ENCODE measurements around the gene VCX3B. TPM values are rescaled to one million over a fixed set of nuclear protein-coding genes. Genes with fewer than 3 reads are reported as not detected.
"Not testable (repeated sequence)": the region's sequence is repeated elsewhere in the genome, so short reads cannot be mapped to it uniquely, and the experiment has no call there.

The VCX3B gene
- total RNA-seq: not detected
- total RNA-seq (2013): not detected

DNA sequence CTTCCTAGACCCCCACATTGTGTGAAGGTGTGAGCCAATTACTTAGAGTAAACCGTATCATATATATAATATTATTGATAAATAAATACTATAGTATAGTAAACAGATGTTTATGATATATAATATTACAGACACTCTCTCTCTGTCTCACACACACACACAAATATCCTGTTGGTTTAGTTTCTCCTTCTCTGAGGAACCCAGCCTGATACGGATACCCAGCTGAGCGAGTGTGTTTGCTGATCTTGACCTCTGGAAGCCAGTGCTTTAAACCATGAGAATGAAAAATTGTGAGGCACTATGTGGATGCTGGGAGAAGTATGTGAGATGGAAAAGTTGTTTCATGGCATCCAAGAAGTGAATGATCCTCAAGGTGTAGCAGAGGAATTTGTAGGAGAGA is at the start of gene VCX3B:
Gene VCX3B, plus strand, starts transcription at position 301 of the 400 bp plus-strand sequence. CDS start 621 bp downstream, outside the sequence.
- ATAC-seq; H3K4me1 ChIP-seq (ENCODE audit: control insufficient read depth, insufficient read depth, low read length); H3K9me3 ChIP-seq (ENCODE audit: control insufficient read depth, insufficient read depth, low read length); H3K36me3 ChIP-seq (ENCODE audit: control insufficient read depth, insufficient read depth, low read length); H3K27me3 Mint-ChIP-seq (ENCODE audit: low read depth in 2 of 2); DNase-seq; H3K27ac Mint-ChIP-seq; H3K4me3 ChIP-seq (ENCODE audit: low read length); H3K27ac ChIP-seq (ENCODE audit: low read length); H3K9me3 Mint-ChIP-seq; H3K27me3 ChIP-seq (ENCODE audit: control insufficient read depth, insufficient read depth, low read length); H3K4me3 Mint-ChIP-seq; H3K4me1 Mint-ChIP-seq; H3K36me3 Mint-ChIP-seq: not testable (repeated sequence)
- no CpG with 5 or more reads among the region's 3 CpGs for WGBS (ENCODE audit: insufficient coverage)
- intact Hi-C loops (cut with micrococcal nuclease): loop anchor here (10.0 kb wide), 1 partner anchor 1930 kb away; the partner anchor contains the start of gene VCX3A

GRCh38 chrX:8418301-8418700 is 46.3 kb upstream of the VCX3B start:
- H3K27me3 Mint-ChIP-seq (ENCODE audit: low read depth in 2 of 2): no peaks in the 10 kb centered on the region
- H3K27ac ChIP-seq (ENCODE audit: low read length): no peak overlapping the region
- peaks cover 6% of the 10 kb centered on the region in 2 donors for H3K9me3 Mint-ChIP-seq
- intact Hi-C loops (cut with micrococcal nuclease): no loop called here
- H3K4me1 Mint-ChIP-seq: no peaks in the 10 kb centered on the region
- DNase-seq (no peak), ATAC-seq (no peak)
- H3K4me1 ChIP-seq (ENCODE audit: control insufficient read depth, insufficient read depth, low read length): no peaks in the 10 kb centered on the region
- no peaks in the 10 kb centered on the region for H3K36me3 Mint-ChIP-seq
- H3K27me3 ChIP-seq (ENCODE audit: control insufficient read depth, insufficient read depth, low read length): no peaks in the 10 kb centered on the region
- H3K27ac Mint-ChIP-seq: no peak overlapping the region
- WGBS (ENCODE audit: insufficient coverage): 100% methylated on average over 2 of the region's 4 CpGs
- no peak overlapping the region for H3K4me3 Mint-ChIP-seq
- no peak overlapping the region for H3K4me3 ChIP-seq (ENCODE audit: low read length)
- H3K9me3 ChIP-seq (ENCODE audit: control insufficient read depth, insufficient read depth, low read length): peaks cover 4% of the 10 kb centered on the region
- TF ChIP-seq CTCF (IDR thresholded peaks at IDR 0.05): no peak
- no peaks in the 10 kb centered on the region for H3K36me3 ChIP-seq (ENCODE audit: control insufficient read depth, insufficient read depth, low read length)

- no peak overlapping the region for H3K27ac Mint-ChIP-seq
- no CpG with 5 or more reads among the region's 1 CpG for WGBS (ENCODE audit: insufficient coverage)
- Histone ChIP-seq H3K4me1 (ENCODE audit: control insufficient read depth, insufficient read depth, low read length) (no peaks in the 10 kb centered on the region), H3K27me3 (ENCODE audit: control insufficient read depth, insufficient read depth, low read length) (no peaks in the 10 kb centered on the region), H3K36me3 (ENCODE audit: control insufficient read depth, insufficient read depth, low read length) (no peaks in the 10 kb centered on the region), H3K4me3 (ENCODE audit: low read length) (no peak overlapping the region), H3K27ac (ENCODE audit: low read length) (no peak overlapping the region), H3K9me3 (ENCODE audit: control insufficient read depth, insufficient read depth, low read length) (no peaks in the 10 kb centered on the region)
- H3K36me3 Mint-ChIP-seq: no peaks in the 10 kb centered on the region
- no peak for ATAC-seq
- peaks cover 5 to 10% of the 10 kb centered on the region in 2 donors for H3K9me3 Mint-ChIP-seq
- H3K4me3 Mint-ChIP-seq: no peak overlapping the region
- intact Hi-C loops (cut with micrococcal nuclease): no loop called here
- no peak for DNase-seq
- no peaks in the 10 kb centered on the region for H3K4me1 Mint-ChIP-seq
- H3K27me3 Mint-ChIP-seq (ENCODE audit: low read depth in 2 of 2): no peaks in the 10 kb centered on the region
- TF ChIP-seq CTCF (IDR thresholded peaks at IDR 0.05): no peak
Measured at GRCh38 chrX:8424912-8425311, 39.7 kb upstream of the VCX3B start.

DNA sequence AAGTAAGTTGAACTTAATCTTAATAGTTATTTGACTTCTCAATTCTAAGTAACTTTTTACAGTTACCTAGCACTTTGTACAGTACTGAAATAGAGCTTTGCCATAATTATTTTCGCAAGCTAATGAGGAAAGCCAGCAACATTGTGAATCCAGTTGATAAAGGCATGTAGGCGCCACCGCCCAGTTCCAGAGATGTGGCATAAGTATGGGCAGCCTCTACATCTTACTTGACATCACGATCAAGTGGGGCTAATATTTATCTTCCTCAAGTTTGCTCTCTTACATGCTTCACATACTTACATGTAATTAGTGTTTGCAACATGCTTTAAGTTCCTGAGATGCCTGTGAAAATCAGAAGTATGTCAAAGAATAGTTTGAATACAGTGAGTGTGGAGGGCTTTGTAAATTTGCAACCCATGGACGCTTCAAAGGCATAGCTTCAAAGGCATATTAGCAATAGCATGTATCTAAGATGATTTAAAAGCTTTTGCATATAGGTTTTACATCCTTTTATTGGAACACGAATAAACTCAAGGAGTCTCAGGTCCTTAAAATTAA is 34.9 kb upstream of the VCX3B start:
- intact Hi-C loops (cut with micrococcal nuclease): no loop called here
- no peaks in the 10 kb centered on the region for H3K36me3 ChIP-seq (ENCODE audit: control insufficient read depth, insufficient read depth, low read length)
- no peaks in the 10 kb centered on the region for H3K9me3 ChIP-seq (ENCODE audit: control insufficient read depth, insufficient read depth, low read length)
- no peak for TF ChIP-seq CTCF (IDR thresholded peaks at IDR 0.05)
- no peak overlapping the region for H3K4me3 Mint-ChIP-seq
- 84% methylated on average over 4 of the region's 6 CpGs for WGBS (ENCODE audit: insufficient coverage)
- ATAC-seq: no peak
- H3K4me1 ChIP-seq (ENCODE audit: control insufficient read depth, insufficient read depth, low read length): no peaks in the 10 kb centered on the region
- H3K4me3 ChIP-seq (ENCODE audit: low read length): no peak overlapping the region
- H3K27ac Mint-ChIP-seq: no peak overlapping the region
- no peak overlapping the region for H3K27ac ChIP-seq (ENCODE audit: low read length)
- H3K9me3 Mint-ChIP-seq: peaks cover 2 to 7% of the 10 kb centered on the region in 2 donors
- no peaks in the 10 kb centered on the region for H3K27me3 ChIP-seq (ENCODE audit: control insufficient read depth, insufficient read depth, low read length)
- no peak for DNase-seq
- no peaks in the 10 kb centered on the region for H3K4me1 Mint-ChIP-seq
- no peaks in the 10 kb centered on the region for H3K27me3 Mint-ChIP-seq (ENCODE audit: low read depth in 2 of 2)
- no peaks in the 10 kb centered on the region for H3K36me3 Mint-ChIP-seq
